ENCODE data around the gene HSPB2. TPM values are rescaled to one million over a fixed set of nuclear protein-coding genes. Genes with fewer than 3 reads are reported as not detected.

Gene HSPB2
- total RNA-seq, 4 donors from 2014 or later = 1.2 to 6.7 (median 1.5) TPM; not detected in 1

DNA sequence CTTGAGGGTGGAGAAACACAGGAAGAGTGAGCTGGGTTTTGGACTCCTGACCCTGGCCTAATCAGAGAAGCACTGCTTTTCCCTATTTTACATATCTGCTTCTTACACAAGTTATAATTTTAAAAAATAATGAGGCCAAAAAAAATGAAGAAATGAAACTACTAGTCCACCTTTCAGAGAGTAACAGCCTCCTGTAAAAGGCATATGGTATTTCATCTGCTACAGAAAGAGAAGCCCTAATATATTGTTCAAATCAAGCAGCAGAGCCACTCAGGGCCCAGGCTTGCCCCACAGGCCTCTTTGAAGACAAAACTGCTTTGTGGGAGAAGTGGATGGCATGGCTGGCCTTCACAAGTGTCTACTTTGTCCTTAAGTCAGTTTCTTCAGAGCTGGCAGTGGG lies 34.6 kb downstream of the HSPB2 start:
- H3K4me3 ChIP-seq (ENCODE audit: low read depth, poor library complexity, severe bottlenecking) = no peak overlapping the region
- TF ChIP-seq, protein P1, sequence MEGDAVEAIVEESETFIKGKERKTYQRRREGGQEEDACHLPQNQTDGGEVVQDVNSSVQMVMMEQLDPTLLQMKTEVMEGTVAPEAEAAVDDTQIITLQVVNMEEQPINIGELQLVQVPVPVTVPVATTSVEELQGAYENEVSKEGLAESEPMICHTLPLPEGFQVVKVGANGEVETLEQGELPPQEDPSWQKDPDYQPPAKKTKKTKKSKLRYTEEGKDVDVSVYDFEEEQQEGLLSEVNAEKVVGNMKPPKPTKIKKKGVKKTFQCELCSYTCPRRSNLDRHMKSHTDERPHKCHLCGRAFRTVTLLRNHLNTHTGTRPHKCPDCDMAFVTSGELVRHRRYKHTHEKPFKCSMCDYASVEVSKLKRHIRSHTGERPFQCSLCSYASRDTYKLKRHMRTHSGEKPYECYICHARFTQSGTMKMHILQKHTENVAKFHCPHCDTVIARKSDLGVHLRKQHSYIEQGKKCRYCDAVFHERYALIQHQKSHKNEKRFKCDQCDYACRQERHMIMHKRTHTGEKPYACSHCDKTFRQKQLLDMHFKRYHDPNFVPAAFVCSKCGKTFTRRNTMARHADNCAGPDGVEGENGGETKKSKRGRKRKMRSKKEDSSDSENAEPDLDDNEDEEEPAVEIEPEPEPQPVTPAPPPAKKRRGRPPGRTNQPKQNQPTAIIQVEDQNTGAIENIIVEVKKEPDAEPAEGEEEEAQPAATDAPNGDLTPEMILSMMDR (IDR thresholded peaks at IDR 0.05) = no peak
- TF ChIP-seq POLR2A (IDR thresholded peaks at IDR 0.05) = no peak
- DNase-seq (ENCODE audit: low spot score in 2 of 2) = no peak
- intact Hi-C loops (cut with DNase I; ENCODE audit: low total_unique reads) = no loop called here

DNA sequence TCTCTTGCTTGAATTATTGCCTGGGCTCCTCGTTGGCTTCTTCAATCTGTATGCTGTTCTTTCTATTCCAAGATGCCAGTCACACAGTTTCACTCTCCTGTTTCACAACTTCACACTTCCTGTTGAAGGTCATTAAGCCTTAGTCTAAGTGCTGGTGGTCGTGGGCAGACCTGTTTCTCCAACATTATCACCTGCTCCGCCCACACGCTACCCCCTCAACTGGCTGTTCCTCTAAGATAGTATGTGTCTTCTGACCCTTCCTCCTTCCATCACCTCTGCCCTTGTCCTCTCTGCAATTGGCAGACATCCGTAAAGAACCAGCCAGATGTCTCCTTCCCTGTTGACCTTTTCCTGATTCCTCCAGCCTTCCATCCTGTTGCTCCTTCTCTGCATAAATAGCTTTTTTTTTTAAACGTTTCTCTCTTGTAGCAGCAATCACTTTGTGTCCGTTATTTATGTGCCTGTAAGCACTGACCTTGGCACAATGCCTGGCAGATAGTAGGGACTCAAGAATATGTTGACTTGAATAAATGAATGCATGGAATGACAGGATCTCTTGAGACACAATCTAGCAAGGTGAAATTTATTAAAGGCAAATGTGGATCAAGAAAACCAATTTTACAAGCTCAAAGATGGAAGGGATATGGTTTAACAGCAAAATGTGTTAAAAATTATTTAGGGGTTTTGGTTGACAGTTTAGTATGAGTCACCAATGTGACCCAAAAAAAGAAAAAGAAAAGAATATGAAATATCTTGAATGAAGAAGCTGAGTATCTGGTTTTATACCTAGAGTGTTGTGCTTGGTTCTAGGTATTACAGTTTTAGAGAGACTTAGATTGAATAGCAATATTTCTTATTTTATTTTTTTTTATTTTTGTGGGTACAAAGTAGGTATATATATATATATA lies 37.2 kb downstream of the HSPB2 start:
- no peak overlapping the region for H3K4me3 ChIP-seq (ENCODE audit: low read depth, poor library complexity, severe bottlenecking)
- TF ChIP-seq POLR2A (IDR thresholded peaks at IDR 0.05) = no peak
- TF ChIP-seq, protein P1 (IDR thresholded peaks at IDR 0.05) = no peak
- intact Hi-C loops (cut with DNase I; ENCODE audit: low total_unique reads) = no loop called here
- DNase-seq (ENCODE audit: low spot score in 2 of 2) = no peak
- WGBS, 2 donors = 63 to 65% methylated on average over 7 of the region's 7 CpGs

DNA sequence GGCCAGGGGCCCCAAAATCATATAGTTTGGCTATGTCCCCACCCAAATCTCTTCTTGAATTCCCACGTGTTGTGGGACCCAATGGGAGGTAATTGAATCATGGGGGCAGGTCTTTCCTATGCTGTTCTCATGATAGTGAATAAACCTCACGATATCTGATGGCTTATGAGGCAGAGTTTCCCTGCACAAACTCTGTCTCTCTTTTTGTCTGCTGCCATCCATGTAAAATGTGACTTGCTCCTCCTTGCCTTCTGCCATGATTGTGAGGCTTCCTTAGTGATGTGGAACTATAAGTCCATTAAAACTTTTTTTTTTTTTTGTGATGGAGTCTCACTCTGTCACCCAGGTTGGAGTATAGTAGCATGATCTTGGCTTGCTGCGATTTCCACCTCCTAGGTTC lies 39.0 kb downstream of the HSPB2 start:
- 94 to 97% methylated on average over 3 of the region's 3 CpGs for WGBS, 2 donors
- DNase-seq (ENCODE audit: low spot score in 2 of 2) = no peak
- no peak overlapping the region for H3K4me3 ChIP-seq (ENCODE audit: low read depth, poor library complexity, severe bottlenecking)
- no peak for TF ChIP-seq POLR2A (IDR thresholded peaks at IDR 0.05)
- TF ChIP-seq, protein P1 (IDR thresholded peaks at IDR 0.05) = no peak
- intact Hi-C loops (cut with DNase I; ENCODE audit: low total_unique reads) = no loop called here

DNA sequence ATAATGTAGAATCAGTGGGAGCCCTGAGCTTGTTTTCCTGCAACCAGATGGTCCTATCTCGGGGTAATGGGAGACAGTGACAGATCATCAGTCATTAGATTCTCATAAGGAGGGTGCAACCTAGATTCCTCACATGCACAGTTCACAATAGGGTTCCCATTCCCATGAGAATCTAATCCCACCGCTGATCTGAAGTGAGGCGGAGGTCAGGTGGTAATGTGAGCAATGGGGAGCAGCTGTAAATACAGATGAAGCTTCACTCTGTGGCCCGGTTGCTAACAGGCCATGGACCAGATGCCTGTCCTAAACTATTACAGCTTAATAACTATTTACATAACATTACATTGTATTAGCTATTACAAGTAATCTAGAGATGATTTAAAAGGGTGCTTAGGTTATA lies 41.6 kb downstream of the HSPB2 start:
- DNase-seq (ENCODE audit: low spot score in 2 of 2) = no peak
- H3K4me3 ChIP-seq (ENCODE audit: low read depth, poor library complexity, severe bottlenecking) = no peak overlapping the region
- no peak for TF ChIP-seq POLR2A (IDR thresholded peaks at IDR 0.05)
- TF ChIP-seq, protein P1 (IDR thresholded peaks at IDR 0.05) = no peak
- intact Hi-C loops (cut with DNase I; ENCODE audit: low total_unique reads) = no loop called here
- 89 to 92% methylated on average over 4 of the region's 4 CpGs for WGBS, 2 donors

DNA sequence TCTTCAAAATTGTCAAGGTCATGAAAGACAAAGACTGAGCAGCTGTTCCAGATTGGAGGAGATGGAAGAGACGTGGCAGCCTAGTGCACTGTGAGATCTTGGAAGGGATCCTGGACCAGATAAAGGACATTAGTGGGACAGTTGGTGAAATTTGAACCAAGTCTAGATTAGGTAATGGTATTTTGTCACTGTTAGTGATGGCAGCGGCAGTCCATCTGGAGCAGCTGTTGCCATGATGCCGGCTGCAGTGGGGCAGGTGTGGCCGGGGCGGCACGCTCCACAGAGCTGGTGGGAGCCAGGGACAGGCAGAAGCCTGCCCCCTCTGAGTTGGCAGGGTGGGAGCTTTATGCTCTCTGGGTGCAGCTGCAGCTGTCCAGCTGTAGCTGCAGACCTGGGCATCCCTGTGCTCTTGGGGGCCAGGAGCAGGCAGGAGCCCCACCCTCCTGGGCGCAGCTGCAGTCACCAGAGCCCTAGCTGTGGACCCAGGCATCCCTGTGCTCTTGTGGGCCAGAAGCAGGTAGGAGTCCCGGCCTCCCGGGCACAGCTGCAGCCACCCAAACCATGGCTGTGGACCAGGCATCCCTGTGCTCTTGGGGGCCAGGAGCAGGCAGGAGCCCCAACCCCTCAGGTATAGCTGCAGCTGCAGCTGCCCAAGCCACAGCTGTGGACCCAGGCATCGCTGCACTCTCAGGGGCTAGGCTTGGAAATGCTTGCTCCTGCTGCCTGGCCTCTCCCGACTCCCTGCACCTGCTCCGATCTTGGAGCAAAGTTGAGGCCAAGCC lies 45.3 kb downstream of the HSPB2 start:
- intact Hi-C loops (cut with DNase I; ENCODE audit: low total_unique reads) = no loop called here
- H3K4me3 ChIP-seq (ENCODE audit: low read depth, poor library complexity, severe bottlenecking) = no peak overlapping the region
- no peak for DNase-seq (ENCODE audit: low spot score in 2 of 2)
- TF ChIP-seq, protein P1 (IDR thresholded peaks at IDR 0.05) = no peak
- TF ChIP-seq POLR2A (IDR thresholded peaks at IDR 0.05) = no peak
- 93 to 94% methylated on average over 9 to 11 of the region's 12 CpGs for WGBS, 2 donors

Data from lower leg skin (tissue), 4 donors.